ENCODE data around the gene TMEM213.

The TMEM213 gene

GRCh38 chr7:138822867-138823535 lies 25.2 kb downstream of the TMEM213 start:
- peaks cover 0 to 9% (median 4%) of the 10 kb centered on the region in 5 experiments for H3K9me3 ChIP-seq (ENCODE audit: control extremely low read depth in 1 of 5, control insufficient read depth in 4 of 5, insufficient read depth in 2 of 5, low read depth in 1 of 5, low read length in 4 of 5)
- H3K36me3 ChIP-seq (ENCODE audit: control insufficient read depth in 4 of 4, insufficient read depth in 4 of 4, low read length in 3 of 4), result no peaks in the 10 kb centered on the region
- no peak overlapping the region for H3K27ac ChIP-seq (ENCODE audit: insufficient read depth in 1 of 2, low read depth in 1 of 2, low read length in 2 of 2, poor library complexity in 1 of 2, severe bottlenecking in 2 of 2)
- no peak overlapping the region for H3K4me3 ChIP-seq (ENCODE audit: control insufficient read depth in 1 of 7, extremely low read depth in 1 of 7, insufficient read depth in 4 of 7, low read depth in 2 of 7, low read length in 6 of 7)
- H3K4me1 ChIP-seq (ENCODE audit: control extremely low read depth in 1 of 4, control insufficient read depth in 4 of 4, insufficient read depth in 4 of 4, low read length in 3 of 4), result no peaks in the 10 kb centered on the region
- no peaks in the 10 kb centered on the region for H3K27me3 ChIP-seq (replicated peaks in 2 of 5; ENCODE audit: control insufficient read depth in 4 of 5, insufficient read depth in 5 of 5, low read length in 4 of 5)
- ChIA-PET CTCF (no interaction called here), POLR2A (no interaction called here)
- 100% methylated on average over 2 of the region's 11 CpGs for WGBS (ENCODE audit: insufficient coverage)
- no peak for DNase-seq

- WGBS (ENCODE audit: insufficient coverage), result 100% methylated on average over 8 of the region's 11 CpGs
- no peak overlapping the region for H3K27ac ChIP-seq (ENCODE audit: insufficient read depth in 1 of 2, low read depth in 1 of 2, low read length in 2 of 2, poor library complexity in 1 of 2, severe bottlenecking in 2 of 2)
- ChIA-PET POLR2A (no interaction called here), CTCF (no interaction called here)
- peaks cover 0 to 9% (median 4%) of the 10 kb centered on the region in 5 experiments for H3K9me3 ChIP-seq (ENCODE audit: control extremely low read depth in 1 of 5, control insufficient read depth in 4 of 5, insufficient read depth in 2 of 5, low read depth in 1 of 5, low read length in 4 of 5)
- no peaks in the 10 kb centered on the region for H3K4me1 ChIP-seq (ENCODE audit: control extremely low read depth in 1 of 4, control insufficient read depth in 4 of 4, insufficient read depth in 4 of 4, low read length in 3 of 4)
- no peaks in the 10 kb centered on the region for H3K36me3 ChIP-seq (ENCODE audit: control insufficient read depth in 4 of 4, insufficient read depth in 4 of 4, low read length in 3 of 4)
- no peak overlapping the region for H3K4me3 ChIP-seq (ENCODE audit: control insufficient read depth in 1 of 7, extremely low read depth in 1 of 7, insufficient read depth in 4 of 7, low read depth in 2 of 7, low read length in 6 of 7)
- no peaks in the 10 kb centered on the region for H3K27me3 ChIP-seq (replicated peaks in 2 of 5; ENCODE audit: control insufficient read depth in 4 of 5, insufficient read depth in 5 of 5, low read length in 4 of 5)
- DNase-seq, result no peak
Measured at GRCh38 chr7:138825049-138825721, 27.4 kb downstream of the TMEM213 start.

GRCh38 chr7:138828302-138828701 lies 30.5 kb downstream of the TMEM213 start:
- Histone ChIP-seq H3K36me3 (ENCODE audit: control insufficient read depth in 4 of 4, insufficient read depth in 4 of 4, low read length in 3 of 4) (no peaks in the 10 kb centered on the region), H3K27ac (ENCODE audit: insufficient read depth in 1 of 2, low read depth in 1 of 2, low read length in 2 of 2, poor library complexity in 1 of 2, severe bottlenecking in 2 of 2) (no peak overlapping the region), H3K4me1 (ENCODE audit: control extremely low read depth in 1 of 4, control insufficient read depth in 4 of 4, insufficient read depth in 4 of 4, low read length in 3 of 4) (no peaks in the 10 kb centered on the region), H3K4me3 (ENCODE audit: control insufficient read depth in 1 of 7, extremely low read depth in 1 of 7, insufficient read depth in 4 of 7, low read depth in 2 of 7, low read length in 6 of 7) (no peak overlapping the region), H3K27me3 (replicated peaks in 2 of 5; ENCODE audit: control insufficient read depth in 4 of 5, insufficient read depth in 5 of 5, low read length in 4 of 5) (no peaks in the 10 kb centered on the region), H3K9me3 (ENCODE audit: control extremely low read depth in 1 of 5, control insufficient read depth in 4 of 5, insufficient read depth in 2 of 5, low read depth in 1 of 5, low read length in 4 of 5) (peaks cover 0 to 8% (median 4%) of the 10 kb centered on the region in 5 experiments)
- WGBS (ENCODE audit: insufficient coverage), result no CpG with 5 or more reads among the region's 2 CpGs
- CTCF ChIA-PET, result no interaction called here
- no peak for DNase-seq
- POLR2A ChIA-PET, result no interaction called here

GRCh38 chr7:138829335-138829734 lies 31.5 kb downstream of the TMEM213 start:
- Histone ChIP-seq H3K4me1 (ENCODE audit: control extremely low read depth in 1 of 4, control insufficient read depth in 4 of 4, insufficient read depth in 4 of 4, low read length in 3 of 4) (no peaks in the 10 kb centered on the region), H3K36me3 (ENCODE audit: control insufficient read depth in 4 of 4, insufficient read depth in 4 of 4, low read length in 3 of 4) (no peaks in the 10 kb centered on the region), H3K9me3 (ENCODE audit: control extremely low read depth in 1 of 5, control insufficient read depth in 4 of 5, insufficient read depth in 2 of 5, low read depth in 1 of 5, low read length in 4 of 5) (peaks cover 0 to 8% (median 4%) of the 10 kb centered on the region in 5 experiments), H3K27me3 (replicated peaks in 2 of 5; ENCODE audit: control insufficient read depth in 4 of 5, insufficient read depth in 5 of 5, low read length in 4 of 5) (no peaks in the 10 kb centered on the region), H3K27ac (ENCODE audit: insufficient read depth in 1 of 2, low read depth in 1 of 2, low read length in 2 of 2, poor library complexity in 1 of 2, severe bottlenecking in 2 of 2) (no peak overlapping the region), H3K4me3 (ENCODE audit: control insufficient read depth in 1 of 7, extremely low read depth in 1 of 7, insufficient read depth in 4 of 7, low read depth in 2 of 7, low read length in 6 of 7) (no peak overlapping the region)
- CTCF ChIA-PET, result no interaction called here
- POLR2A ChIA-PET, result no interaction called here
- WGBS (ENCODE audit: insufficient coverage), result 100% methylated on average over 3 of the region's 11 CpGs
- DNase-seq, result no peak

- H3K4me1 ChIP-seq (ENCODE audit: control extremely low read depth in 1 of 4, control insufficient read depth in 4 of 4, insufficient read depth in 4 of 4, low read length in 3 of 4), result no peaks in the 10 kb centered on the region
- ChIA-PET CTCF (no interaction called here), POLR2A (no interaction called here)
Measured at GRCh38 chr7:138832966-138833365, 35.2 kb downstream of the TMEM213 start.

GRCh38 chr7:138833596-138833995 lies 35.8 kb downstream of the TMEM213 start:
- ChIA-PET CTCF (no interaction called here), POLR2A (no interaction called here)
- no peak overlapping the region for H3K27ac ChIP-seq (ENCODE audit: insufficient read depth in 1 of 2, low read depth in 1 of 2, low read length in 2 of 2, poor library complexity in 1 of 2, severe bottlenecking in 2 of 2)
- H3K27me3 ChIP-seq (replicated peaks in 2 of 5; ENCODE audit: control insufficient read depth in 4 of 5, insufficient read depth in 5 of 5, low read length in 4 of 5), result no peaks in the 10 kb centered on the region
- H3K9me3 ChIP-seq (ENCODE audit: control extremely low read depth in 1 of 5, control insufficient read depth in 4 of 5, insufficient read depth in 2 of 5, low read depth in 1 of 5, low read length in 4 of 5), result no peaks in the 10 kb centered on the region
- H3K4me3 ChIP-seq (ENCODE audit: control insufficient read depth in 1 of 7, extremely low read depth in 1 of 7, insufficient read depth in 4 of 7, low read depth in 2 of 7, low read length in 6 of 7), result no peak overlapping the region
- peaks cover 2 to 17% (median 10%) of the 10 kb centered on the region in 4 experiments for H3K36me3 ChIP-seq (ENCODE audit: control insufficient read depth in 4 of 4, insufficient read depth in 4 of 4, low read length in 3 of 4)
- no peaks in the 10 kb centered on the region for H3K4me1 ChIP-seq (ENCODE audit: control extremely low read depth in 1 of 4, control insufficient read depth in 4 of 4, insufficient read depth in 4 of 4, low read length in 3 of 4)
- WGBS (ENCODE audit: insufficient coverage), result 78% methylated on average over 5 of the region's 5 CpGs
- DNase-seq, result no peak

More at GRCh38 chr7:138832966-138833365, 35.2 kb downstream of the TMEM213 start:
- DNase-seq, result no peak
- Histone ChIP-seq H3K27me3 (replicated peaks in 2 of 5; ENCODE audit: control insufficient read depth in 4 of 5, insufficient read depth in 5 of 5, low read length in 4 of 5) (no peaks in the 10 kb centered on the region), H3K36me3 (ENCODE audit: control insufficient read depth in 4 of 4, insufficient read depth in 4 of 4, low read length in 3 of 4) (peaks cover 2 to 13% (median 9%) of the 10 kb centered on the region in 4 experiments), H3K4me3 (ENCODE audit: control insufficient read depth in 1 of 7, extremely low read depth in 1 of 7, insufficient read depth in 4 of 7, low read depth in 2 of 7, low read length in 6 of 7) (no peak overlapping the region), H3K9me3 (ENCODE audit: control extremely low read depth in 1 of 5, control insufficient read depth in 4 of 5, insufficient read depth in 2 of 5, low read depth in 1 of 5, low read length in 4 of 5) (no peaks in the 10 kb centered on the region), H3K27ac (ENCODE audit: insufficient read depth in 1 of 2, low read depth in 1 of 2, low read length in 2 of 2, poor library complexity in 1 of 2, severe bottlenecking in 2 of 2) (no peak overlapping the region)
- WGBS (ENCODE audit: insufficient coverage), result 92% methylated on average over 5 of the region's 10 CpGs

GRCh38 chr7:138834583-138834982 lies 36.8 kb downstream of the TMEM213 start:
- Histone ChIP-seq H3K27me3 (replicated peaks in 2 of 5; ENCODE audit: control insufficient read depth in 4 of 5, insufficient read depth in 5 of 5, low read length in 4 of 5) (no peaks in the 10 kb centered on the region), H3K4me1 (ENCODE audit: control extremely low read depth in 1 of 4, control insufficient read depth in 4 of 4, insufficient read depth in 4 of 4, low read length in 3 of 4) (no peaks in the 10 kb centered on the region), H3K27ac (ENCODE audit: insufficient read depth in 1 of 2, low read depth in 1 of 2, low read length in 2 of 2, poor library complexity in 1 of 2, severe bottlenecking in 2 of 2) (no peak overlapping the region), H3K36me3 (ENCODE audit: control insufficient read depth in 4 of 4, insufficient read depth in 4 of 4, low read length in 3 of 4) (peaks cover 2 to 17% (median 10%) of the 10 kb centered on the region in 4 experiments), H3K9me3 (ENCODE audit: control extremely low read depth in 1 of 5, control insufficient read depth in 4 of 5, insufficient read depth in 2 of 5, low read depth in 1 of 5, low read length in 4 of 5) (no peaks in the 10 kb centered on the region), H3K4me3 (ENCODE audit: control insufficient read depth in 1 of 7, extremely low read depth in 1 of 7, insufficient read depth in 4 of 7, low read depth in 2 of 7, low read length in 6 of 7) (no peak overlapping the region)
- CTCF ChIA-PET, result no interaction called here
- no peak for DNase-seq
- POLR2A ChIA-PET, result no interaction called here
- WGBS (ENCODE audit: insufficient coverage), result 99% methylated on average over 7 of the region's 9 CpGs

Data from common myeloid progenitor, CD34-positive (primary cell).